HG03460 (cell line): ENCODE measurements around the gene NUDT16.
"Not testable (repeated sequence)": the region's sequence is repeated elsewhere in the genome, so short reads cannot be mapped to it uniquely, and the experiment has no call there.

Experiments
- ATAC-seq: cut with Tn5 transposase; IDR thresholded peaks from one replicate; pipeline ENCODE4 v1.9.1; 2021; ENCODE audit not compliant: unreplicated experiment

The NUDT16 gene

DNA sequence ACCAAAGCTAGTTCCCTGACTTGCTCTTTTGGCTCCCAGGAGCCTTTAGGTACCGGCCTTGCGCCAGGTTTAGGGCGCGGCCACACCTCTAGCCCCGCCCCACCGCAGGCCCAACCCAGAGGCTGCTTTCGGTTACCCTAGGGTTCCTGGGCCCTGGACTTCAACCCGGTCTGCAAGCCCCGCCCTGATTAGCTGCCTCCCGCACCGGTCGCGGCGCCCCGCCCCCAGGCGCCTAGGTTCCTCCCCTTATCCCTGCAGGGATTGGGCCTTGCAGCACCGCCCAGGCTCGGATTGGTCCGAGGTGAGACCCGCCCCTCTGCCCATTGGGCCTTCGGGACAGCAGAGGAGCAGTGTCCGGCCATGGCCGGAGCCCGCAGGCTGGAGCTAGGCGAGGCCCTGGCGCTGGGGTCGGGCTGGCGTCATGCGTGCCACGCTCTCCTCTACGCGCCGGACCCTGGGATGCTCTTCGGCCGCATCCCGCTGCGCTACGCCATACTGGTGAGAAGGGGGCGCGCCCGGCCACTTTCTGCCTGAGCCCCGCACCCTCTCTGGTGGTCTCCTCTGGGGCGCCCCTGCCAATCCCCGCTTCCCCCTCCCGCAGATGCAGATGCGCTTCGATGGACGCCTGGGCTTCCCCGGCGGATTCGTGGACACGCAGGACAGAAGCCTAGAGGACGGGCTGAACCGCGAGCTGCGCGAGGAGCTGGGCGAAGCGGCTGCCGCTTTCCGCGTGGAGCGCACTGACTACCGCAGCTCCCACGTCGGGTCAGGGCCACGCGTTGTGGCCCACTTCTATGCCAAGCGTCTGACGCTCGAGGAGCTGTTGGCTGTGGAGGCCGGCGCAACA, at the start of gene NUDT16:
TSS of gene NUDT16 (plus strand) at position 330 of the 847 bp plus-strand sequence. CDS start at position 361, 31 bp downstream.
- peak; percentile 98 for ATAC-seq

DNA sequence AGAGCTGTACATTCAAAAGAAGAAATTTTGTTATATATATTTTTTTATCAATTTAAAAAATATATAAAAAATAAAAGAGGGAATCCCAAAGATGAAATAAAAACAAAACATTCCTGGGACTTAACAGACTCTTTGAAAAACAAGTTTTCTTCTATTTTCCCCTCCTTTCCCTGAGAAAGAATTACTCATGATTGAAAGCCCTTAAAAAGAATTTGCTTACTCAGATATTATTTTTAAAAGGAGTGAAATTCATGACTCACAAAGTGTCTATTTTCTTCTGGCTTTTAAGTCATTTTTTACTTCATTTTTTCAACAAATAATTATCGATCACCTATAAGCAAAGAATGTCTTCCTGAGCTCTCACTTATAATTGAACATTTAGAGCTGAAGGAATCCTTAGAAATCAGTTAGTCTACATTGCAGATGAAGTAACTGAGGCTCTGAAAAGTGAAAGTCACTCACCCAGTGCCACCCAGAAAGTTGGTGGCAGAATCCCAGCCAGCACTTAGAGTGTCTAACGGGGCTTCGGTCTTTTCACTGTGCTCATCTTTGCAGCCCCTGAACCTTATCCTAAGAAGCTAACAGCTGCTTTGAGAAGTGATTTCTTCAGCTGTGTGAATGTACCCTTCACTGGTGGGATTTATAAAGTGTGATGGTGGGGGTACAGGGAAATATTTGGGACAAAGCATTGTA, 42.5 kb upstream of the NUDT16 start:
- no peak for ATAC-seq

DNA sequence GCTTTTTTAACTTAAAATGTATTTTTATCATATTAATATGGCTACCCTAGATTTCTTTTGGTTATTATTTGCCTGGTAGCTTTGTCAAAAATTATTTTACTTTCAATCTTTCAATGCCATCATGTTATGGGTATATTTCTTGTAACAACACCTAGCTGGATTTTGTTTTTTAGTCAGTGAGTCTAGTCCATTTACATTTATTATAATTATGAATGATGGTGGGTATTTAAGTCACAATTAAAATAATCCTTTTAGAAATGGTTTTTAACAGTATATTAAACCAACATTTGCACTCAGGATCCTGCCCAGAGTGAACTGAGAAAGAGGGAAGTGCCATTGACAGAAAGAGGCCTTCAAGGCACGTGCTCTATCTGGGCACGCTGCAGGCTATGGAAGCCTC, 39.8 kb upstream of the NUDT16 start:
- ATAC-seq: no peak

DNA sequence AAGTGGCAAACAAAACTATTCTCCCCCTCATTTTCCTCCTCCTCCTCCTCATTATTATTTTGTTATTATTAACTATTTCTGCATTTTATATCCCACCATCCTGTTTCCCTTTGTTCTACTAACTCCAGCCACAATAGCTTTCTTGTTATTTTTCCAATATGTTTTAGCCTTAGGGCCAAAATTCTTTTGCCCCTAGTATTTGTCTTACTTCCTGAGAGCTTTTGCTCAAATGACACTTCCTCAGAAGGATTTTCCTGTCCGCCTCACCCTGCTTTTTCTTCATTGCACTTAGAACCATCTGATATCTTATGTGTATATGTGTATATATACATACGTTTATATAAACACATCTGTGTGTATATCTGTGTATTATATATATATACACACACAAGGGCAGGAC, 32.7 kb upstream of the NUDT16 start:
- ATAC-seq: no peak

DNA sequence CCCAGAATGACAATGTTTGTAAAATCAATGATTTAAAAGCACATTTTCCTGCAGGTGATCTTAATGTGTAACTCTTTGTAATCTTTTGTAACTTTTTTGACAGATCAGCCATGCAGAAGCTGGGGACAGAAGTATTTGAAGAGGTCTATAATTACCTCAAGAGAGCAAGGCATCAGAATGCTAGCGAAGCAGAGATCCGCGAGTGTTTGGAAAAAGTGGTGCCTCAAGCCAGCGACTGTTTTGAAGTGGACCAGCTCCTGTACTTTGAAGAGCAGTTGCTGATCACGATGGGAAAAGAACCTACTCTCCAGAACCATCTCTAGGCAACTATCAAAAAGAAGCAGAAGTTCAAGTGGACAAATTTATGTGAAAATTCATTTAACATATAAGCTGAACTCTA, 32.1 kb upstream of the NUDT16 start:
- no peak for ATAC-seq

DNA sequence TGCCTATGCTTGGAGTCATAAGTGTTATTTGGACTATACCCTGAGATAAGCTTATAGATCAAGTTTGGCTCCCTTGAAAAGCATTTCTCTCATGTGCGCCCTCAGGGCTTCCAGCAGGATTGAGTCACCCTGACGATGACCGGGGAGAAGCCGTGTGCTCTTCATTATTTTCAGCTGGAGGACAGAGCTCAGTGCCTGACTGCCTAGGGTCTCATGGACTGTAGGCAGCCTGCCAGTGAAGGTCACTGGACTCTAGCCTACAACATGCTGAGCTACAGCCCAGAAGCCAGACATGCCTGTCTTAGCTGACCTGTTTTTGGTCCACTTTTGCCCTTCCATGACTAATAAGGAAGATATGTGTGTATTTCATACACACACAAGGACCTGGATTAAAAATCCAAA, 31.6 kb upstream of the NUDT16 start:
- ATAC-seq: no peak

DNA sequence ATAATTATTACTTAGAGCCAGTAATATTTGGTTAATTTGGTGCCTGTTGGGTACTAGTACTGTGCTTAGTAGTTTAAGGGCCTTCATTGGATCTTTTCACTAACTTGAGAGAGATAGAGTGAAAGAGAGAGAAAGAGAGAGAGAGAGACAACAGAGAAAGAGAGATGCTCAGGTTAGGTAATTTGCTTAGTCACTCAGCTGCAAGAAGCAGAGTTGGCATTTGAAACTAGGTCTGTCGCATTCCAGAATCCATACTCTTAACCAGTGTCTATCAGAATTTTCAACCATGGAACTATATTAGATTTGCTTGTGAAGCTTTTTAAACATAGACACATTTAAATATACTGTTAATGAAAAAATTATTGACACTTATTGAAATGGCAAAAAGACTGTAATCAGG, 31.1 kb upstream of the NUDT16 start:
- ATAC-seq: no peak

DNA sequence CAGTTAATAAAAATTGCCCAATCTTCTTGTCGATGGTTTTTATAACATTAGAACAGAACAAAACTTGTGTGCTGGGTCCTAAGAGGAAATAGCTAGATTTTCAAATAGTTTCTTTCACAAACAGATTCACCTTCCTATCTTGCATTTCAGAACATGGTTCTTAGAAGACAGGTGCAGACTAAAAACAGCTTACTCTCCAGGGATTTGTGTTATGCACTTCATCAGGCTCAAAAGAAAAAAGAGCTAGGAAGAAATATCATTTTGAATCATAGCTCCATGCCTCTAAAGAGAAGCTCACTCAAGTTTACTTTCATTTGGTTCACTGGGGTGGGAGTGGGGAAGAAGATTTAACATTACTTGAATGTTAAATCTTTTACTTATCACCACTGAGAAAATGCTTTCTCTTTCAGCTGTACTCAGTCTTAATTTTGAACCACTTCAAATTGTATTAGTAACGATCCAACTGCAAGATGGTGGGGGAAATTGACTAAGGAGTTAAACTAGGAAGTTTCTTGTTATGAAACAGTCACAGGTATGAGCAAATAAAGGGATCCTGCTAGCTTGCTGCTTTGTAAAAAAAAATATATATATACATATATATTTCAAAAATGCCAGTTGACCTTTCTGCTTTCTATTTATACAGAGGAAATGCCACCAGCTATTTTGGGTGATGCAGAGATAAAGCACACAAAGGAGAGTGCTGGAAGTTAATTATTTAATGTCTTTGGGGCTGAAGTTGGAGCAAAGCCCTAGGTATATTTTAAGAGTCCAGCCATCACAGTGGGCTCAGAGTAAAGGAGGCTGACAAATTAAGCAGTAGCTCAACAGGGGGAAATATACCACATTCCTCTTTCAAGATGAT, 28.3 kb upstream of the NUDT16 start:
- peak; percentile 54 for ATAC-seq

DNA sequence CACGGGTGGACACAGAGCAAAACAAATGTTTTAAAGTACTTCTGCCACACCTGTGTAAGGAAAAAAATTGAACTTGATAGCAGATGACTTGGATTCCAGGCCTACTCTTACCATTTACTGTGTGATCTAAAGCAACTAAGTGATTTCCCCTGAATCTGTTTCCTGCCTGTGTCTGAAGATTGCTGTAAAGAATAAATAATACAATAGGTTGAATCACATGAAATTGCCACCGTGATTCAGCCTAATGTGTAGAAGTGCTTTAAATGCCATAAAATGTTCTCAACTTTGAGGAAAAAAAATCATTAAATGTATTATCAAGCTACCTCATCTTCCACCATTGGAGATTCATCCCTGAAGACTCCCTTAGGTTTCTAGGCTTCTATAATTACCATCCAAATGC, 27.6 kb upstream of the NUDT16 start:
- no peak for ATAC-seq

DNA sequence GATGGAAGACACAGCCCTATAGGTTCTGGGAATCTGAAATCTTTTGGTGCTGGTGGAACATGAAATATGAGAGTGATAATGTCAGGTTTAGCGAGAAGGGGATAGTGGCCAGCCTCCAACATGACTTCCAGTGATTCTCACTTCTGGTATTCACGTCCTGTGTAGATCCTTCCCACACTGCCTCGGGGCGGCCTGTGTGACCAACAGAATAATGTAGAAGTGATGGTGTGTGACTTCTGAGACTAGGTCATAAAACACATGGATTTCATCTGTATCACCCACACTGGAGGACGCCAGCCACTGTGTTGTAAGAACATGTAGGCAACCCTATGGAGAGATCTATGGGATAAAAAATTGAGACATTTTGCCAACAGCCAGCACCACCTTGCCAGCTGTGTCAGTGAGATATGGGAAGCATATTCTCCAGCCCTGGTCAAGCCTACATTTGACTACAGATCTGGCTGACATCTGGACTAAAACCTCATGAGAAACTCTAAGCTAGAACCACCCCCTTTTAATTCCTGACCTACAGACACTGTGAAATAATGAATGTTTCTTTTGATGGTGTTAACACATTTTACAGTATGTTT, 25.5 kb upstream of the NUDT16 start:
- ATAC-seq: no peak

DNA sequence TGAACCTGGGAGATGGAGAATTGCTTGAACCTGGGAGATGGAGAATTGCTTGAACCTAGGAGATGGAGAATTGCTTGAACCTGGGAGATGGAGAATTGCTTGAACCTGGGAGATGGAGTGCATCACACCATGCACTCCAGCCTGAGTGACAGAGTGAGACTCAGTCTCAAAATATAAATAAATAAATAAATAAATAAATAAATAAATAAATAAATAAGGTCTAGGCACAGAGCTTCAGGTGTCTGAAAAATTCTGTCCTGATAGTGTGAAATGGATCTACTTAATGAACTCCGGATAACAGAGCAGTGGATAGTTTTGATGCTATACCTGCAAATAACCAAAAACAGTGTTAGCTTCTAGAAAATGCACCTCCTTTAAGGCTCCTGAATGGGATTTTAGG, 24.3 kb upstream of the NUDT16 start:
- no peak for ATAC-seq

DNA sequence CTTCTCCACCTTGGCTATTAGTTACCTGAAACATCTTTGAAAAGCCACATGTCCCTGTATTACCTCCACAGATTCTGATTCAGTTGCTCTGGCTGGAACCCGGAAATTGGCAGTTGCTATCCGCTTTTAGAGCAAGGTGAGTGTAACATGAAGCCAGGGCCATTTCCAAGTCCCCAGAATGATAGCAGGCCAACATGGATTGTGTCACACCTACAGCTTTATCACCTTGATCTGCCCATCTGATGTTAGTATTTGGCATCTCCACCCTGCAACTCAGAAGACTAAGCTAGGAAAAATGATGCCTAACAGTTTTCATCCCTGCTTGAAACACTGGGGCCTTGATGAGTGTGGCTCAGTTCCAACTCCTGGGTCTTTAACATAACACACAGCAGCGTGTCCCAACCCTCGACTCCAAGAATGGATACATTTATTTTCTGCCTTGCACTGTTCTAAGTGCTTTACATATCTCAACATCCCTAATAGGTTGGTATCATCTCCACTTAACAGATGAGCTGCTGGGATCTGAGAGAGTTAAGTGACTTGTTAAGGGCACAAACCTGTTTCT, 21.3 kb upstream of the NUDT16 start:
- no peak for ATAC-seq

DNA sequence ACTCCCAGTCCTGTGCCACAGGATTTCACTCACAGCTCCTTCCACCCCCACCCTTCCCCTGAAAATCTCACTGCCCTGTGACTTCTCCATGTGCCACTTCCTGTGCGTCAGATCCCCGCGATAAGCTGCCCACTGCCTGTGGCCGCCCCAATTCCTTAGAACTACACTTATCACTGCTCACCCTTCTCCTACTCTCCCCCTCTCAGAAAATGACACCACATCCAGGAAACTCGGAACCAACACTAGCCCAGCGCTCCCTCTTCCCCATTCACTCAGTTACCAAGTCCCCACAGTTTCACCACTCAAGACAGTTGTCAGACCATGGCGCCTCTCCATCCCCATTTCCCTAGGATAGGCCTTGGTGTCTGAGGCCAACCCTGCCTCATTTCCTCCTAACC, 20.5 kb upstream of the NUDT16 start:
- not testable (repeated sequence) for ATAC-seq

DNA sequence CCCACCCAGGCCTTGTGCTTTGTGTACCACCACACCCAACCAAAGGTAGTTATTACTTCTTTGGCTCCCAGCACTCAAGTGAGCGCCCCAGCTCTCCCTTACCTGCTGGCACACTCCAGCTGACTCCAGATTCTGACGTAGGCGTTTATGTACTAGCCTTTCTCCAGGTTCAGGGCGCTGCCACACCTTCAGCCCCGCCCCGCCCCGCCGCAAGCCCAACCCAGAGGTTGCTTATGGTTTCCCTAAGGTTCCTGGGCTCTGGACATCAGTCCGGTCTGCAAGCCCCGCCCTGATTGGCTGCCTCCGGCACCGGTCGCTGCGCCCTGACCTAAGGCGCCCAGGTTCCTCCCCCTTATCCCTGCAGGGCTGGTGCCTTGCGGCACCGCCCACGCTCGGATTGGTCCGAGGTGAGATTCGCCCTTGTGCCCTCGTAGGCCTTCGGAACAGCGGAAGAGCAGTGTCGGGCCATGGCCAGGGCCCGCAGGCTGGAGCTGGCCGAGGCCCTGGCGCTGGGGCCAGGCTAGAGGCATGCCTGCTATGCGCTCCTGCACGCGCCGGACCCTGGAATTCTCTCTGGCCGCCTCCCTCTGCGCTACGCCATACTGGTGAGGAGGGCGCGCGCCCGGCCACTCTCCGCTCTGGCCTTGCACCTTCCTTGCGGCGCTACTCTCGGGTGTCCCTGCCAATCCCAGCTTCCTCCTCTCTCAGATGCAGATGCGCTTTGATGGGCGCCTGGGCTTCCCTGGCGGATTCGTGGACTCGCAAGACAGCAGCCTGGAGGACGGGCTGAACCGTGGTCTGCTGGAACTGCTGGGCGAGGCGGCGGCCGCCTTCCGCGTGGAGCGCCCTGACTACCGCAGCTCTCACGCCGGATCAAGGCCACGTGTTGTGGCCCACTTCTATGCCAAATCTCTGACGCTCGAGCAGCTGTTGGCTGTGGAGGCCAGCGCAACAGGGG, 19.8 kb upstream of the NUDT16 start:
- ATAC-seq: peak; percentile 98

DNA sequence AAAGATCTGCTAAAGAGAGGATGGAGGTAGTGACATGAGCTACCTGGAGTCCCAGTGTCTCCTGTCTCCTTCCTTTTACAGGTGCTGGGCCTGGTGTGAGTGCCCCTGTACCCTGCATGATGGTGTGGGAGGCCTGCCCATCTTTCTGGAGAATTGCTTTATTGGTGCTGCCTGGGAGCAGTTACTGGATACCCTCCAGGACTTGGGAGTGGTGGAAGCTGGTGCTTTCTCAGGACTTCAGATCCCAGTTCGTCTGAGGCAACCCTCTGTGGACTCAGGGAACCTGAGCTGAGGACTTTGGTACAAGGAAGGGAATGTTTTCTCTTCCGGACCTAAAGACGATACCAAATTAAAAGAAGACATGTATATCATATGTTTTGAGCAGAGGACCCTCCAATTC, 18.3 kb upstream of the NUDT16 start:
- ATAC-seq: no peak

DNA sequence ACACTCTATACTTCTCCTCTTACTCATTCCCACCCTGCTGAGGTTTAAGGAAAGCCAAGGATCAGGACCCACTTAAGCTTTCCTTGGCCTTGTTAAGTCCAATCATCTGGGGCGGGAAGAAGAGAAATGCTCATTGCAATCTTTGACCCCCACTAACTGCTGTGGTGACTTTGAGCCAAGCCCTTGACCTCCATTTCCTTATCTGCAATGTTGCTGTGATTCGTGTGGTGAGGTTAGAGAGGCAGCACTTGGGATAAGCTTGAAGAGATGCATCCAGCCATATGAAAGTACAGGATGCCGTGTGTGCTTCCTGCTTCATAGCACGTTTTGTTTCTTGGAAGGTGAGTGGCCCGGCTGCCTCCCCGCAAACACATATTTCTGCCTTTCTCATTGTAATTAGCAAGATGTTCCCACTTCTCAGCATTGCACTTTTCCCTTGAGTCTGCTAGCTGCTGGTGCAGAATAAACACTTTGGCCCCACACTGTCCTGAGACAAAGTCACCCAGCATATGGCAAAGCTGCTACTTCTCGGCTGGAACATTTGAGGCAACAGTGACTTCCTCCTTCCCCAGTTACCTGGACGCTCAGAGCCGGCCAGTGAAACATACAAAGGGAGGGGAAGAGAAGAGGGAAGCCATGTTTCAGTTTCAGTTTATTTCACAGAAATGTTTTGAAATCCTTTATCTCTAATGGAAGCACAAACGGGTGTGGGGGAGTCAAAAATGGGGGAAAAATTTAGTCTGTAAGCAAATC, 10.5 kb upstream of the NUDT16 start:
- ATAC-seq: no peak

DNA sequence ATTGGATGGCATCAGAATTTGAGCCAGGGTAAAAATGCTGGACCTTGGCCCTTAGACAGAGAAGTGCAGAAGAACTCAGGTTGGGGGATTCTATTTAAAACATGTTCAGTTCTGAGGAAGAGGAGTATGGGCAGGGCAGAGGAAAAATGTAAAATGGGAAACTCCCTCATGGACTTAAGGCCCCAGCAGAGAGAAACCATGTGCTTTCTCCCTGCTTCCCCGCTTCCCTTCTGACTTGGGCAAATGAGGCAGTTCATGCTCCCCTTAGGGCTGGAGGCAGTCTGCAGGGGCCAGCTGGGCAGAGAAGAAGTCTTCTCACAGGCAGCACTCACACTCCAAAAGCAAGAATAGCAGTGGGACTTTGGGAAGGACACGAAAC, 9.9 kb upstream of the NUDT16 start:
- no peak for ATAC-seq

DNA sequence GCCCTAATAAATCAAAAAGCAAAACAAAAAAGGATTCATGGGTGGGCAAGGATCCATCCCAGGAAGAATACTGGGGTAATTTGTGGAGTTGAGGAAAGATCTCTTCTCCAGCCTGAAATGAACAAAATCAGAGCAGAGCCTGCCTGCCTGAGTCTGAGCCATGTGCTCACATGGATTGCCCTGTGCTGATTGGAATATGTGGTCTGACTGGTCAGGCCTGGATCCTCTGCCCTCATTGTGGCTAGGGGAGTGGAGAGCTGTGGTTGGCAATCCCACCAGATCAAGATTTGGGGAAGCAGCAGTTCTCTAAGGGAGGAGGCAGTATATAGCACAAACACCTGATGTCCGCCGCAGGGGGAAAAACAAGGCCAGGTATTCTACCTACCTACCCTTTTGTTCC, 6.8 kb upstream of the NUDT16 start:
- no peak for ATAC-seq

DNA sequence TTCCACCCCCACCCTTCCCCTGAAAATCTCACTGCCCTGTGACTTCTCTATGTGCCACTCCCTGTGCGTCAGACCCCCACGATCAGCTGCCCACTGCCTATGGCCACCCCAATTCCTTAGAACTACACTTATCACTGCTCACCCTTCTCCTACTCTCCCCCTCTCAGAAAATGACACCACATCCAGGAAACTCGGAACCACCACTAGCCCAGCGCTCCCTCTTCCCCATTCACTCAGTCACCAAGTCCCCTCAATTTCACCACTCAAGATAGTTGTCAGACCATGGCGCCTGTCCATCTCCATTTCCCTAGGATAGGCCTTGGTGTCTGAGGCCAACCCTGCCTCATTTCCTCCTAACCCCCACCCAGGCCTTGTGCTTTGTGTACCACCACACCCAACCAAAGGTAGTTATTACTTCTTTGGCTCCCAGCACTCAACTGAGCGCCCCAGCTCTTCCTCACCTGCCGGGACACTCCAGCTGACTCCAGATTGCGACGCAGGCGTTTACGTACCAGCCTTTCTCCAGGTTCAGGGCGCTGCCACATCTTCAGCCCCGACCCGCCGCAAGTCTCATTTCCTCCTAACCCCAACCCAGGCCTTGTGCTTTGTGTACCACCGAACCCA, 641 bp upstream of the NUDT16 start:
- peak; percentile 12 for ATAC-seq
